HG03039 (cell line): ENCODE measurements around the gene SCIN.
"Not testable (repeated sequence)": the region's sequence is repeated elsewhere in the genome, so short reads cannot be mapped to it uniquely, and the experiment has no call there.

Source experiments
- ATAC-seq: cut with Tn5 transposase; IDR thresholded peaks from one replicate; pipeline ENCODE4 v1.9.1; 2021; ENCODE audit warnings: mild to moderate bottlenecking, moderate library complexity; ENCODE audit not compliant: unreplicated experiment

Gene SCIN

DNA sequence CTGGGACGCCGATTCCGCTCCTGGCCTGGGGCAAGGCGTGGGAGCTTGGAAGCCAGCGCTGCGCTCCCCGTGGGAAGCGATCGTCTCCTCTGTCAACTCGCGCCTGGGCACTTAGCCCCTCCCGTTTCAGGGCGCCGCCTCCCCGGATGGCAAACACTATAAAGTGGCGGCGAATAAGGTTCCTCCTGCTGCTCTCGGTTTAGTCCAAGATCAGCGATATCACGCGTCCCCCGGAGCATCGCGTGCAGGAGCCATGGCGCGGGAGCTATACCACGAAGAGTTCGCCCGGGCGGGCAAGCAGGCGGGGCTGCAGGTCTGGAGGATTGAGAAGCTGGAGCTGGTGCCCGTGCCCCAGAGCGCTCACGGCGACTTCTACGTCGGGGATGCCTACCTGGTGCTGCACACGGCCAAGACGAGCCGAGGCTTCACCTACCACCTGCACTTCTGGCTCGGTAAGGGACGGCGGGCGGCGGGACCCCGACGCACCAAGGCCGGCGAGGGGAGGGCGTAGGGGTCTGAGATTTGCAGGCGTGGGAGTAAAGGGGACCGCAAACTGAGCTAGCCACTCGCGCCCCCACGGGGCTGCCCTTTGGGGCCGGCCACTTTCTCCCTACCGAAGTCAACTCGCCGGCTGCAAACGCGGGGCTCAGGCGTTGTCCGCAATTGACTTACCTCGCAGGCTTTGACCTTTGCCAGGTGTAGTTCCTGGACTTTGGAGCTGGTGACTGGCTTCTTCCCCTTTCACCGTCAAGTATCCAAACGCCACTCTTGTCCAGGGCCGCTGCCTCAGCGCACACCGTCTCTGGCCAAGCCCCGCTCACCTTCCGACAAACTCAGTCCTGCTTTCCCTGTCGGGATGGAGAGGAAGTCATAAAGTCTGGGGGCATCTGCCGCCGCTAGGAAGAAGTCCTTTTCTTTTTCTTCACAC is at the start of gene SCIN:
SCIN (plus strand) TSS at position 187 of the 928 bp plus-strand sequence; CDS start at position 254, 67 bp downstream.
- ATAC-seq, result no peak

DNA sequence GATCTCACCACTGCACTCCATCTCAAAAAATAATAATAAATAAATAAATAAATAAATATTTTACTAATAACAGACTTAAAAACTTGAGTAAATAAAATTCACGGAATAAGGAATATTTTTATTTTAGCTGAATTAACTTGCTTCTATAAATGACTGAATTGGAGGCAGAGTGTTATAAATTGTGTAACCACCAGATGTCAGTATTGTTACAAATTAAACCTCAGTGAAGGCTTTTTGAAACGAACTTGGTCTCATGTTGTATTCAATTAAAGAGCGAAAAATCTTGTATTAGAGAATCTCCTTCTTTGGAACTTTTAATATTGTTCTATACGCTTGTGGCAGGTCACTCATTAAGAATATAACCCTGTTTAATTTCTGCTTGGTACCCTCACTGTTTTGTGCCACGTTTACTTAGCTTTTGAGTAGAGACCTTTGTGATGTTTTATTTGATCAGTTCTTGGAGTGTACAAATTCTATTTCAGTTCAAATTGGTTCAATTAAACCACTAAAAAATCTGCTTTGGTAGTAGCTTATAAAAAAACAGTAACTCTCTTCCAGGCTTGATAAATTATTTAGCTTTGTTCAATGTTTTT is 45.6 kb upstream of the SCIN start:
- ATAC-seq, result no peak

- not testable (repeated sequence) for ATAC-seq
Observed at GRCh38 chr7:12526693-12527092, 43.8 kb upstream of the SCIN start.

- ATAC-seq, result not testable (repeated sequence)
Observed at GRCh38 chr7:12527670-12528069, 42.9 kb upstream of the SCIN start.

DNA sequence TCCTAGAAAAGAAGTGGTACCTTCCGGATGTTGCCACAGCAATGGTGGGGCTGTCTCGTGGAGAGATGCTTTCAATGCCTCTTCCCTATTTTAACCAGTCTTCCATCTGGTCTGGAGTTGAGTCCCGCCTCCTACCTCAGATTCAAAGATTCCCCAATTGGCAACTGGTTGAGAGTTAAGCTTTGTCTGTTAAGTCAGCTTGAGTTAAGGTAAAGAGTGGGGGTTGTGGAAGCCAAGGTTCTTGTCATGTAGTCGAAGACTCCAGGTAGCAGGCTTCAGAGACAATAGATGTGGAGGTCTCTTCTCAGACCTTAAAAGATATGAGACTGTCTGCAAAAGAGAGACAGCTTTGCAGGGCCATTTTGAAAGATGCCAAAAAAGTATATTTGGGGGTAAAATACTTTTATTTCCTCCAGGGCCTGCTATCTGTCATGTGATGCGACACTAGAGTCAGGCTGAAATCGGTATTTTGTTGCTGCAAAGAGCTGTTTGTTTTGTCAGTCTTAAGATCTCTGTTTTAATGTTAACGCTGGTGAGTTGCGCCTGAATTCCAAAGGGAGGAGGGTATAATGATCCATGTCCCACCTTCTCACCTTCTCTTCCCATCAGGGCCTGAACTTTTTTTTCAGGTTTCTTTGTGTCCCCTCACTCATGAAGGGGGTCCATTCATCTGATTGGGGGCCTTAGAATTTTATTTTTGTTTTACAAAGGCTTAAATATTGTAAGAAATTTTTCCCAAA is 40.4 kb upstream of the SCIN start:
- no peak for ATAC-seq

DNA sequence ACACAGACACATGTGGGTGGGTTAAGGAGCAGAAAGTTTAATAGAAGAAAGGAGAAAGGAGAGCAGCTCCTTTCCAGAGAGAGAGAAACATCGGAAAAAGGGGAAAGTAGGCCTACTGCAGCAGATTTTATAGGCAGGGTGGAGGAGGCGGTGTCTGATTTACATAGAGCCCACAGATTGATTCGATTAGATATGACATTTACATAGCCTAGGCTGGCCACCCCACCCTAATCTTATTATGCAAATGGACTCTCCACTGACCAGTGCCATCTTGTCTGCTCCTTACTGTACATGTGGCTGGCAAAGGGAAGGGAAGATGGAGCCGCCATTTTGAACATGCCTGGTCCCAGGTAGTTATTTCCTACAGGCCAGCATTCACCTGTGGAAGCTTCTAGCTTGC is 38.7 kb upstream of the SCIN start:
- ATAC-seq, result no peak

DNA sequence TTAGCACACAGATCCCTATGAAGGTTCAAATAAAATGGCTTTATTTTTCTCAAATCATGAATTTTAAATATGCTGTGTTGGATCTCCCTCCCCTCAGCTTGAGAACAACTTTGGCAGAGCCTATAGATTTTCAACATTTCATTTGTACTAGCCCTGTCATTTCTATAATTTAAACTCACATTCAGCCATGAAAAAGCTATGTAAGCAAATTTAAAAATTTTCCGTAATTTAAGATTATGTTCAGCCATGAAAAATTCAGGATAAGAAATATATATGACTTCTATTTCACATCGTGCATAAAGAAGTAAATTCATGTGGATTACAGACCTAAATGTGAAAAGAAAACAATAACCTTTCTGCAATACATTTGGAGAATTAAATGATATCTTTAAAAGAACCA is 36.5 kb upstream of the SCIN start:
- no peak for ATAC-seq

- no peak for ATAC-seq
Observed at GRCh38 chr7:12539681-12540080, 30.8 kb upstream of the SCIN start.

GRCh38 chr7:12540850-12541249 is 29.7 kb upstream of the SCIN start:
- ATAC-seq, result no peak

GRCh38 chr7:12543586-12543985 is 26.9 kb upstream of the SCIN start:
- ATAC-seq, result no peak

DNA sequence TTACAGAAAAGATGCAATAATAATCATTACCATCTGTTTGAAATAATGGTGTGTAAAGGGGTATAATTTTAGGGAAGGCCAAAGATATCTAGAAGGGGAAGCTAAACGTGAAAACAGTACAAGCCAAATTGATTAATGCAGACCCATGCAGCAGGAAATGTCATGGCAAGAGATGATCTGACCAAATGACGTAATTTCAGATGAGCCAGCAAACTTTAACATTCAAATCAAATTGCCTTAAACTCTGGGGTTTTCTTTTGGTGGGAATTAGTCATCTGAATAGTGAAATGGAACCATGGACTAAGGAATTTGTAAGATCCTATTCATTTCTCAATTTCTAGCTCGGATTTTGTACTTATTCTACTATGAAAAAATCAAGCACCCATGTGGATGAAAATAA is 21.4 kb upstream of the SCIN start:
- ATAC-seq, result no peak

DNA sequence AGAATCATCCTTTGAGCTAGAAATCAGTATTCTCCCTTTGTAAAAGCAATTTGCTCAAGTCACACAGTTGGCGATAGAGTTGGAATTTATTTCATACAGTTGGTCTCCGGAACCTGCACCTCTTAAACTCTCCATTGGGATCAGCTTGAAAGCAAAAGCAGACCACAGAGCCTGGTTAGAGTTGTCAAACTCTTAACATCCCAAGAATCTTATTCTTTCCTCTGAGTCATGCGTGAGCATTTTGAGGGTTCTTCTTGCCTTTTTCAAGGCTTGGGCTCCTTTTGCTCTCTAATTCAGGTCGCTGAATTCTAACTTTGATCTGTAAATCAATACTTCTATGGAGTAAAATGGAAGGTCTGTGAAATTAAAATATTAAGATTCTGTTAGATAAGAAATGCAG is 19.6 kb upstream of the SCIN start:
- ATAC-seq, result no peak

GRCh38 chr7:12552876-12553275 is 17.6 kb upstream of the SCIN start:
- ATAC-seq, result no peak

GRCh38 chr7:12553416-12553815 is 17.1 kb upstream of the SCIN start:
- no peak for ATAC-seq

DNA sequence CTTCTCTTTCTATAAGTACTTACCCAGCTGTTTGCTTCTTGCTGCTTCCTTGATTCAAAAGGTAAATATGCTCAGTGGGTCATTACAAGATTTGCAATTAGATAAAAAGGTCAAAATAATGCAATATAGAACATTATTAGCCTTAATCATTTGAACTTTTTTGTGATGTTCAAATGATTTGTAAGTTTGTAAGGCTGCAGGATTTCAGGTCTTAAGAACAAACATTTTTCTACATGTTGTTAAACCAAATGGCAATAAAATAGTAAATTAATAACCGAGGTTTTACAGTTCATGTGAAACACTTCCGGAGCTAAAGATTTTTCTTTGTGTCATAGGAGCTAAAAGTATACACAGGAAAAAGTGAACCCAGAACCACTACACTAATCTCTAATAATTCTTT is 16.2 kb upstream of the SCIN start:
- no peak for ATAC-seq

- ATAC-seq, result no peak
Observed at GRCh38 chr7:12554872-12555271, 15.6 kb upstream of the SCIN start.

- ATAC-seq, result not testable (repeated sequence)
Observed at GRCh38 chr7:12555695-12556094, 14.8 kb upstream of the SCIN start.

DNA sequence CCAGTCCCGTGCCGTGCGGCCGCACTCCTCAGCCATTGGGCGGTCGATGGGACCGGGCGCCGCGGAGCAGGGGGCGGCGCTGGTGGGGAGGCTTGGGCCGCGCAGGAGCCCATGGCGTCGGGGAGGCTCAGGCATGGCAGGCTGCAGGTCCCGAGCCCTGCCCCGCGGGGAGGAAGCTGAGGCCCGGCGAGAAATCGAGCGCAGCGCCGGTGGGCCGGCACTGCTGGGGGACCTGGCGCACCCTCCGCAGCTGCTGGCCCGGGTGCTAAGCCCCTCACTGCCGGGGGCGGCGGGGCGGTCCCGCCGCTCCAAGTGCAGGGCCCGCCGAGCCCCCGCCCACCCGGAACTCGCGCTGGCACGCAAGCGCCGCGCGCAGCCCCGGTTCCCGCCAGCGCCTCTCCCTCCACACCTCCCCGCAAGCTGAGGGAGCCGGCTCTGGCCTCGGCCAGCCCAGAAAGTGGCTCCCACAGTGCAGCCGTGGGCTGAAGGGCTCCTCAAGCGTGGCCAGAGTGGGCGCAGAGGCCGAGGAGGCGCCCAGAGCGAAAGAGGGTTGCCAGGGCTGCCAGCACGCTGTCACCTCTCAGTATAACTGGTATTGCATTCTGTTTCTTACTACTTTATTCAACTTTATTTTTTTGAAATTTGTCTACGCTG is 14.3 kb upstream of the SCIN start:
- not testable (repeated sequence) for ATAC-seq

DNA sequence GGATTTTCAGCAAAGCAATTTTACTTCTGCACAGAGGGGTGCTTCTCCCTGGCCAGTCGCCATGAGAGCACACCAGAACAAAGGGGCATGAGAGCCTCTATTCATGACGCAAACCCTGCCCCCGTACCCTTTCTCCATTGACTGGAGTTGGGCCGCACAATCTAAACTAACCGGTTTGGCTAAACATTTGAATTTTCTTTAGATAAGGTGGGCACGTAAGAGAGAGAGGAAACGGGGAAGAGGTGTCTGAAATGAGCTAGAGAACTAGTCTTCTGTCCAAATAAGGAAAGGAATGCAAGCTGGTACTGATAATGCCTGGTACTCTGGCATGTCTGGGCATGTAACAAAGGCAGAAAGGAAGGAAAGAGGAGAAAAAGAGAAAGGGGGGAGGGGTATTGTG is 13.2 kb upstream of the SCIN start:
- ATAC-seq, result no peak

GRCh38 chr7:12564996-12565764 is 5.3 kb upstream of the SCIN start:
- ATAC-seq, result no peak
